H1 (cell line): ENCODE results near the gene MYH9. TPM values are rescaled to one million over a fixed set of nuclear protein-coding genes. Genes with fewer than 3 reads are reported as not detected.

Source experiments
- CTCF ChIA-PET: fragments of 300-600 bp; sonication (Branson Sonifier 250); formaldehyde crosslinking; loops from one replicate; lab custom pipeline; 2021; ENCODE audit not compliant: partially characterized antibody; lab: Charles Lee
- POLR2A ChIA-PET: fragments of 300-600 bp; sonication (Branson Sonifier 250); formaldehyde crosslinking; loops from one replicate; lab custom pipeline; 2021; ENCODE audit warnings: inconsistent platforms; ENCODE audit not compliant: partially characterized antibody; lab: Charles Lee
- DNase-seq, 2 experiments: peaks; one replicate each; pipeline versions ENCODE4 v3.0.0 to v3.0.0-alpha.2; 2010 to 2022; ENCODE audit warnings: low spot score in 2 of 2, low read depth in 1 of 2, mixed read lengths in 1 of 2
- FAIRE-seq: peaks from 2 replicates; lab custom pipeline; 2011; peaks lifted over from hg19 to GRCh38; lab: Jason Lieb, UNC
- H2AFZ ChIP-seq: 2 replicates; pipeline ENCODE4 v1.8.1; 2012; ENCODE audit warnings: low read length, inconsistent platforms
- H2AK5ac ChIP-seq: 2 replicates; pipeline ENCODE4 v1.6.1; 2013; ENCODE audit warnings: low read depth, low read length
- H2BK120ac ChIP-seq: replicated peaks from 2 replicates; pipeline ENCODE3; 2013; ENCODE audit warnings: low read depth, low read length, inconsistent platforms
- H2BK12ac ChIP-seq: 2 replicates; pipeline ENCODE4 v1.6.1; 2013; ENCODE audit warnings: low read depth, low read length
- H2BK15ac ChIP-seq: 2 replicates; pipeline ENCODE4 v1.6.1; 2013; ENCODE audit warnings: low read length
- H2BK20ac ChIP-seq: 2 replicates; pipeline ENCODE4 v1.6.1; 2013; ENCODE audit warnings: low read length
- H2BK5ac ChIP-seq: 2 replicates; pipeline ENCODE4 v1.6.1; 2013; ENCODE audit warnings: low read depth, low read length
- H3K14ac ChIP-seq: 2 replicates; pipeline ENCODE4 v1.6.1; 2013; ENCODE audit warnings: inconsistent platforms; ENCODE audit not compliant: insufficient read length
- H3K18ac ChIP-seq: 2 replicates; pipeline ENCODE4 v1.6.1; 2013; ENCODE audit warnings: low read length; ENCODE audit errors: extremely low read depth
- H3K23ac ChIP-seq: 2 replicates; pipeline ENCODE4 v1.6.1; 2013; ENCODE audit warnings: inconsistent platforms; ENCODE audit not compliant: insufficient read length
- H3K23me2 ChIP-seq: 2 replicates; pipeline ENCODE4 v1.6.1; 2013; ENCODE audit warnings: low read depth, low read length
- H3K27ac ChIP-seq: 2 replicates; pipeline ENCODE4 v1.6.1; 2011; ENCODE audit warnings: low read depth, low read length, inconsistent platforms
- H3K27me3 ChIP-seq, 4 experiments: replicated peaks in 1 of 4; 1 replicate in 1 of 4; 2 replicates in 3 of 4; pipeline versions ENCODE4 v1.6.1 to v1.8.1; 2011 to 2013; ENCODE audit warnings: low read length in 3 of 4, mild to moderate bottlenecking in 3 of 4, inconsistent platforms in 2 of 4, mixed read lengths in 2 of 4, moderate library complexity in 1 of 4; ENCODE audit not compliant: control insufficient read depth in 3 of 4, insufficient read depth in 3 of 4; ENCODE audit errors: extremely low read depth in 1 of 4
- H3K36me3 ChIP-seq, 4 experiments: 2 replicates each; pipeline versions ENCODE4 v1.6.1 to v1.8.1; 2011 to 2013; ENCODE audit warnings: mild to moderate bottlenecking in 4 of 4, low read length in 3 of 4, moderate library complexity in 2 of 4, control low read depth in 1 of 4, inconsistent platforms in 1 of 4; ENCODE audit not compliant: insufficient read depth in 4 of 4, control insufficient read depth in 2 of 4
- H3K4ac ChIP-seq: replicated peaks from 2 replicates; pipeline ENCODE3; 2013; ENCODE audit warnings: low read length, low read depth, mixed read lengths, inconsistent platforms; ENCODE audit not compliant: insufficient read length
- H3K4me1 ChIP-seq, 4 experiments: replicated peaks in 1 of 4; 1 replicate in 1 of 4; 2 replicates in 3 of 4; pipeline versions ENCODE4 v1.6.1 to v1.8.1; 2011 to 2013; ENCODE audit warnings: low read length in 3 of 4, inconsistent platforms in 2 of 4, mixed read lengths in 1 of 4; ENCODE audit not compliant: insufficient read depth in 4 of 4, control insufficient read depth in 3 of 4
- H3K4me2 ChIP-seq, 2 experiments: 2 replicates each; pipeline versions ENCODE4 v1.6.1 to v1.8.1; 2011 to 2013; ENCODE audit warnings: low read depth in 2 of 2, low read length in 2 of 2, control low read depth in 1 of 2, inconsistent platforms in 1 of 2, mild to moderate bottlenecking in 1 of 2; ENCODE audit not compliant: insufficient read depth in 1 of 2
- H3K4me3 ChIP-seq, 4 experiments: fragments of 200-600, 300-600 bp in 1 of 4; sonication (generic), shearing (Covaris generic), sonication (Bioruptor Twin) in 1 of 4; 2 replicates each; pipeline versions ENCODE4 v1.5.1 to v1.8.1; 2011 to 2016; ENCODE audit warnings: low read length in 4 of 4, low read depth in 3 of 4, control low read depth in 2 of 4, inconsistent platforms in 2 of 4, mild to moderate bottlenecking in 2 of 4, mixed read lengths in 1 of 4, moderate library complexity in 1 of 4; ENCODE audit not compliant: insufficient read depth in 2 of 4; ENCODE audit errors: extremely low read depth in 1 of 4
- H3K56ac ChIP-seq: replicated peaks from 2 replicates; pipeline ENCODE3; 2013; ENCODE audit warnings: low read depth, mild to moderate bottlenecking, mixed read lengths, low read length, inconsistent platforms; ENCODE audit not compliant: insufficient read length
- H3K79me1 ChIP-seq: 2 replicates; pipeline ENCODE4 v1.6.1; 2013; ENCODE audit warnings: low read depth, low read length, control low read depth
- H3K79me2 ChIP-seq, 2 experiments: 2 replicates each; pipeline versions ENCODE4 v1.6.1 to v1.8.1; 2012 to 2013; ENCODE audit warnings: low read length in 2 of 2, mild to moderate bottlenecking in 2 of 2, inconsistent platforms in 1 of 2; ENCODE audit not compliant: insufficient read depth in 2 of 2, control insufficient read depth in 1 of 2
- H3K9ac ChIP-seq, 4 experiments: replicated peaks in 1 of 4; 1 replicate in 1 of 4; 2 replicates in 3 of 4; pipeline versions ENCODE4 v1.6.1 to v1.8.1; 2011 to 2013; ENCODE audit warnings: low read depth in 3 of 4, low read length in 3 of 4, control low read depth in 2 of 4, mild to moderate bottlenecking in 2 of 4, moderate library complexity in 2 of 4, inconsistent platforms in 1 of 4; ENCODE audit errors: extremely low read depth in 1 of 4
- H3K9me3 ChIP-seq, 2 experiments: 2 replicates each; pipeline versions ENCODE4 v1.6.1 to v1.8.1; 2012 to 2013; ENCODE audit warnings: mild to moderate bottlenecking in 2 of 2, moderate library complexity in 2 of 2, control low read depth in 1 of 2, inconsistent platforms in 1 of 2, low read depth in 1 of 2, low read length in 1 of 2, mixed read lengths in 1 of 2; ENCODE audit not compliant: insufficient read depth in 2 of 2
- H4K20me1 ChIP-seq, 2 experiments: replicated peaks in 1 of 2; 2 replicates each; pipeline versions ENCODE3 to v1.8.1; 2011 to 2013; ENCODE audit warnings: inconsistent platforms in 2 of 2, low read length in 2 of 2, mild to moderate bottlenecking in 1 of 2; ENCODE audit not compliant: insufficient read depth in 2 of 2, control insufficient read depth in 1 of 2
- H4K5ac ChIP-seq: 2 replicates; pipeline ENCODE4 v1.6.1; 2013; ENCODE audit warnings: low read length, low read depth, mixed read lengths, inconsistent platforms; ENCODE audit not compliant: insufficient read length
- H4K8ac ChIP-seq: 2 replicates; pipeline ENCODE4 v1.8.0; 2013; ENCODE audit warnings: mild to moderate bottlenecking, moderate library complexity, low read length, inconsistent platforms; ENCODE audit not compliant: insufficient read depth; ENCODE audit errors: extremely low read depth
- H4K91ac ChIP-seq: replicated peaks from 2 replicates; pipeline ENCODE3; 2013; ENCODE audit warnings: low read length, mixed read lengths, inconsistent platforms; ENCODE audit not compliant: insufficient read length
- ATF2 ChIP-seq: IDR thresholded peaks from 2 replicates; pipeline ENCODE4 v1.6.1; 2012; ENCODE audit warnings: low read length, inconsistent platforms
- ATF3 ChIP-seq: IDR thresholded peaks from 2 replicates; pipeline ENCODE4 v1.6.1; 2011; ENCODE audit warnings: low read depth, mild to moderate bottlenecking, low read length; ENCODE audit not compliant: insufficient read depth
- CHD2 ChIP-seq: IDR thresholded peaks from 2 replicates; pipeline ENCODE4 v1.6.1; 2012; ENCODE audit warnings: low read length, improper control_type of control experiment
- CREB1 ChIP-seq: IDR thresholded peaks from 2 replicates; pipeline ENCODE4 v1.6.1; 2012; ENCODE audit warnings: inconsistent platforms
- NRF1 ChIP-seq: IDR thresholded peaks from 2 replicates; pipeline ENCODE4 v1.6.1; 2011; ENCODE audit warnings: mild to moderate bottlenecking, low read depth, low read length, improper control_type of control experiment
- POLR2AphosphoS5 ChIP-seq: IDR thresholded peaks from 2 replicates; pipeline ENCODE4 v1.6.1; 2011; ENCODE audit warnings: low read depth, low read length
- RBBP5 ChIP-seq: IDR thresholded peaks from 2 replicates; pipeline ENCODE4 v1.7.1; 2012; ENCODE audit warnings: low read depth, mild to moderate bottlenecking, inconsistent platforms, low read length, moderate library complexity, borderline replicate concordance
- SRF ChIP-seq: IDR thresholded peaks from 2 replicates; pipeline ENCODE4 v1.6.1; 2011; ENCODE audit warnings: mild to moderate bottlenecking, low read depth, low read length, moderate library complexity
- SUZ12 ChIP-seq: fragments of 200-600 bp; sonication (generic); IDR thresholded peaks from 2 replicates; pipeline ENCODE4 v1.6.1; 2012; ENCODE audit warnings: mild to moderate bottlenecking, inconsistent platforms, low read length, moderate library complexity, mixed read lengths
- ZNF274 ChIP-seq: IDR thresholded peaks from 2 replicates; pipeline ENCODE4 v1.7.0; 2012; ENCODE audit warnings: low read length, borderline replicate concordance; ENCODE audit errors: extremely low read depth
- WGBS, 2 experiments: shearing (Covaris generic) in 1 of 2; methylation state at CpG; one replicate each; pipeline versions ENCODE4 v1.1.6 to v1.1.7; 2013 to 2015; ENCODE audit warnings: low lambda C conversion rate in 2 of 2, mixed read lengths in 2 of 2, inconsistent platforms in 1 of 2, low coverage in 1 of 2, missing lambda C conversion rate in 1 of 2; ENCODE audit not compliant: insufficient replicate concordance in 2 of 2, insufficient coverage in 1 of 2, insufficient read length in 1 of 2; ENCODE audit errors: extremely low coverage in 1 of 2, missing lambda C conversion rate in 1 of 2; 5-methylcytosine and 5-hydroxymethylcytosine counted together
- polyA plus RNA-seq, 7 experiments: library from polyadenylated mRNA; depleted of rRNA in 3 of 7; stranded (reverse) in 5 of 7; unstranded in 2 of 7; fragments of >200 nt in 5 of 7; fragments of 200-250 nt in 2 of 7; gene quantifications; 1 replicate in 5 of 7; 2 replicates in 1 of 7; 4 replicates in 1 of 7; pipeline versions ENCODE4 v1.2.1 to v1.2.3, GENCODE V29; 2011 to 2013; ENCODE audit warnings: missing spikeins in 2 of 7, mixed read lengths in 2 of 7
- total RNA-seq: library from RNA; stranded (reverse); fragmentation: NEBNext Ultra II Directional; extraction: Animal tissue kit (Norgen Biotek cat#: 25700); gene quantifications from 2 replicates; pipeline ENCODE4 v1.2.1, GENCODE V29; 2021

MYH9 gene
- total and polyA plus RNA-seq, 2 of the 8 experiments (the other 6 are each of a cell fraction or from before 2014, with no cell fraction given) = 24.9 to 322 TPM

DNA sequence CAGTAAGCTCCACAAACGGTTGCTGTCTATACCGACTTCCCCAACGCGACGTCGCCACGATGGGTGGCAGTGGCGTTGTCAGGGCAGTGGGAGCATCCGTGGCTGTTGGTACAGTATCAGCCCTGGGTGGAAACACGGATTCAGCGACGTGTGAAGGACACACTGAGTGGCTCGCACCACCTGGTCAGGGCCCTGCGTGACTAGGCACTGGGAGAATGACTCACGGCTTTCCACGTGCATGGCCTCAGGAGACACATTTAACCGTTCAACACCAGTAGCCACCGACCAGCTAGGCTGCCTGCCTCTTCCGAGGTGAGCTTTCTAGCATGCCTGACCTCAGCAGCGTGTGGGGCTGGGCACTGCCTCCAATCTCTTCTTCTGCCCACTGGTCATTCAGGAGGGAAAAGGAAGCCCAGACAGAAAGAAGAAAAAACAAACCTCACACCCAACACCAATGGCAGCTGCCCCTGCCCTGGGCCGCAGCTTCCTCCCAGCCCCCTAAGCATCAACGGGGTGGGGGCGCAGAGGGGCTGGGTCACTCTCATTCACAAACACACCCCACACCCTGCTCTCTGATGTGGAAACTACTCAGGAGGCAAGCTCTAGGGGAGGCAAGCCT lies 59.0 kb downstream of the MYH9 start:
- DNase-seq = no peak
- no peak for TF ChIP-seq CHD2
- no peak for TF ChIP-seq ZNF274
- TF ChIP-seq SUZ12 = no peak
- TF ChIP-seq RBBP5 = no peak
- no peak for TF ChIP-seq NRF1
- no peak for TF ChIP-seq ATF3
- TF ChIP-seq POLR2AphosphoS5 = peak; percentile 52; the same call in 1 of the 2 replicates
- TF ChIP-seq ATF2 = no peak
- TF ChIP-seq SRF = no peak
- no peak for TF ChIP-seq CREB1

More for the DNA sequence above, 59.0 kb downstream of the MYH9 start:
- H2AFZ ChIP-seq = no peak overlapping the region
- peaks cover 17 to 42% (median 29%) of the 10 kb centered on the region in 4 experiments; a peak in 7 of 8 replicates for H3K36me3 ChIP-seq
- peaks cover 0 to 72% of the 10 kb centered on the region in 2 experiments; a peak in 2 of 4 replicates for H3K79me2 ChIP-seq
- peak overlapping the region; percentile 25 for H2BK120ac ChIP-seq
- no peak for FAIRE-seq
- H3K79me1 ChIP-seq = peaks cover 13% of the 10 kb centered on the region
- peak overlapping the region; percentile 38; the same call in 1 of the 2 replicates for H2BK20ac ChIP-seq
- peak overlapping the region; percentile 98 for H2BK5ac ChIP-seq
- no peak overlapping the region for H3K56ac ChIP-seq
- H2AK5ac ChIP-seq = peak overlapping the region; percentile 96
- ChIA-PET POLR2A (interaction anchor here (0.6 to 4.2 kb wide), 36 partner anchors 8 to 215 kb away, joined by 3 to 39 read pairs (median 4); partner anchors contain the start of genes FOXRED2, MYH9 and TXN2), CTCF (interaction anchor here (0.8 to 6.7 kb wide), 10 partner anchors 11 to 158 kb away, joined by 3 to 37 read pairs (median 6); no protein-coding TSS in a partner anchor)
- peak overlapping the region in 2 of 4 experiments; percentile 3 to 21; a peak in 2 of 8 replicates for H3K4me3 ChIP-seq
- no peak overlapping the region for H3K14ac ChIP-seq
- no peaks in the 10 kb centered on the region for H3K9me3 ChIP-seq
- H4K5ac ChIP-seq = no peak overlapping the region
- 0 out of 2 replicates have a peak overlapping the region, but pooled peaks have one; percentile 24 for H2BK15ac ChIP-seq
- no peaks in the 10 kb centered on the region for H3K27me3 ChIP-seq
- peak overlapping the region; percentile 74 for H3K18ac ChIP-seq
- peak overlapping the region; percentile 81 for H4K91ac ChIP-seq
- no peaks in the 10 kb centered on the region for H3K23me2 ChIP-seq
- peaks cover 3 to 33% of the 10 kb centered on the region in 2 experiments for H4K20me1 ChIP-seq
- peak overlapping the region; percentile 91; the same call in 1 of the 2 replicates for H4K8ac ChIP-seq
- H3K23ac ChIP-seq = no peak overlapping the region
- H3K4me1 ChIP-seq = peaks cover 9 to 38% (median 29%) of the 10 kb centered on the region in 4 experiments
- H3K4ac ChIP-seq = peak overlapping the region; percentile 71
- H2BK12ac ChIP-seq = peak overlapping the region; percentile 100
- peak overlapping the region; percentile 60 to 76 for H3K4me2 ChIP-seq
- WGBS, 2 experiments = 86% methylated on average over 23 of the region's 23 CpGs; no CpG with 5 or more reads in 1 of the 2 experiments
- H3K9ac ChIP-seq = peak overlapping the region in 3 of 4 experiments; percentile 70 to 87 (median 79); a peak in 6 of 7 replicates
- peak overlapping the region; percentile 98 for H3K27ac ChIP-seq
